Breast epithelium (tissue), 4 donors: ENCODE data around the gene CRYBA2. TPM values are rescaled to one million over a fixed set of nuclear protein-coding genes. Genes with fewer than 3 reads are reported as not detected.

ENCODE experiments used
- DNase-seq, 2 donors: peaks; one replicate each; pipeline ENCODE4 v3.0.0-alpha.2; 2019; ENCODE audit warnings: low spot score in 2 of 2
- H3K27ac ChIP-seq, 2 donors: fragments of 200-600 bp; sonication (generic) in 1 of 2; one replicate each; pipeline ENCODE4 v1.5.1; 2016 to 2019; ENCODE audit warnings: mild to moderate bottlenecking in 1 of 2
- H3K27me3 ChIP-seq, 2 donors: fragments of 200-600 bp; sonication (generic) in 1 of 2; one replicate each; pipeline versions ENCODE4 v1.5.1 to v1.6.0; 2017 to 2019; ENCODE audit warnings: control low read depth in 1 of 2, mild to moderate bottlenecking in 1 of 2
- H3K36me3 ChIP-seq: fragments of 200-600 bp; one replicate; pipeline ENCODE4 v1.5.1; 2019
- H3K4me1 ChIP-seq, 2 donors: fragments of 200-600 bp; sonication (generic); one replicate each; pipeline ENCODE4 v1.5.1; 2016 to 2019; ENCODE audit warnings: control low read depth in 1 of 2
- H3K4me3 ChIP-seq, 3 donors: fragments of 200-600 bp; sonication (generic); 1 replicate in 2 of 3; 2 replicates in 1 of 3; pipeline ENCODE4 v1.5.1; 2016 to 2019; ENCODE audit warnings: mild to moderate bottlenecking in 3 of 3, moderate library complexity in 2 of 3
- H3K9me3 ChIP-seq, 2 donors: fragments of 200-600 bp; sonication (generic) in 1 of 2; one replicate each; pipeline ENCODE4 v1.5.1; 2016 to 2019; ENCODE audit warnings: control low read depth in 1 of 2
- CTCF ChIP-seq, 3 donors: fragments of 450-650 bp; IDR thresholded peaks; one replicate each; pipeline ENCODE4 v1.5.1; 2016 to 2017; ENCODE audit warnings: antibody characterized with exemption in 3 of 3, mild to moderate bottlenecking in 3 of 3, moderate library complexity in 3 of 3
- POLR2A ChIP-seq: fragments of 450-650 bp; IDR thresholded peaks from one replicate; pipeline ENCODE4 v1.6.1; 2016; ENCODE audit warnings: antibody characterized with exemption, mild to moderate bottlenecking, moderate library complexity
- POLR2AphosphoS5 ChIP-seq, 3 donors: sonication (generic); formaldehyde crosslinking; IDR thresholded peaks; one replicate each; pipeline ENCODE4 v1.6.1; 2017; ENCODE audit warnings: antibody characterized with exemption in 3 of 3
- intact Hi-C: fragments of 100-400 bp; cut with DNase I; formaldehyde crosslinking; loops from one replicate; pipeline ENCODE4 v1.15.1; 2023; ENCODE audit warnings: low total_unique reads
- total RNA-seq, 3 donors: library from RNA; depleted of rRNA; stranded (reverse); fragments of >200 nt; gene quantifications; one replicate each; pipeline ENCODE4 v1.1.0, GENCODE V29; 2016

CRYBA2 gene
- total RNA-seq, 3 donors from 2014 or later = not detected

GRCh38 chr2:218983263-218983933, 9.8 kb downstream of the CRYBA2 start:
- no peak for DNase-seq
- Histone ChIP-seq H3K9me3 (no peaks in the 10 kb centered on the region), H3K4me3 (no peak overlapping the region), H3K4me1 (peaks cover 10% of the 10 kb centered on the region in 2 donors), H3K36me3 (no peaks in the 10 kb centered on the region), H3K27me3 (peaks cover 8 to 97% of the 10 kb centered on the region in 2 donors), H3K27ac (no peak overlapping the region)
- TF ChIP-seq POLR2AphosphoS5 (IDR thresholded peaks at IDR 0.05) = no peak
- no peak for TF ChIP-seq CTCF (IDR thresholded peaks at IDR 0.05)
- TF ChIP-seq POLR2A = no peak
- intact Hi-C loops = no loop called here

GRCh38 chr2:218982586-218983262, 10.5 kb downstream of the CRYBA2 start:
- peaks cover 10% of the 10 kb centered on the region in 2 donors for H3K4me1 ChIP-seq
- TF ChIP-seq CTCF (IDR thresholded peaks at IDR 0.05) = no peak
- TF ChIP-seq POLR2AphosphoS5 (IDR thresholded peaks at IDR 0.05) = no peak
- TF ChIP-seq POLR2A = no peak
- no peak overlapping the region for H3K27ac ChIP-seq
- peak overlapping the region in 2 of 3 donors; percentile 35 to 63 for H3K4me3 ChIP-seq
- intact Hi-C loops = no loop called here
- H3K9me3 ChIP-seq = no peaks in the 10 kb centered on the region
- peaks cover 8 to 99% of the 10 kb centered on the region in 2 donors for H3K27me3 ChIP-seq
- no peak for DNase-seq
- no peaks in the 10 kb centered on the region for H3K36me3 ChIP-seq

GRCh38 chr2:218981881-218982585, 11.2 kb downstream of the CRYBA2 start:
- no peak for TF ChIP-seq POLR2A
- no peak for TF ChIP-seq CTCF (IDR thresholded peaks at IDR 0.05)
- TF ChIP-seq POLR2AphosphoS5 (IDR thresholded peaks at IDR 0.05) = no peak
- Histone ChIP-seq H3K36me3 (no peaks in the 10 kb centered on the region), H3K27ac (no peak overlapping the region), H3K4me1 (peaks cover 10% of the 10 kb centered on the region in 2 donors), H3K9me3 (no peaks in the 10 kb centered on the region), H3K27me3 (peaks cover 8 to 97% of the 10 kb centered on the region in 2 donors), H3K4me3 (peak overlapping the region in 2 of 3 donors; percentile 35 to 63)
- intact Hi-C loops = no loop called here
- DNase-seq = no peak

GRCh38 chr2:218981390-218981880, 11.8 kb downstream of the CRYBA2 start:
- peaks cover 7 to 93% of the 10 kb centered on the region in 2 donors for H3K27me3 ChIP-seq
- TF ChIP-seq POLR2AphosphoS5 (IDR thresholded peaks at IDR 0.05) = no peak
- peaks cover 10% of the 10 kb centered on the region in 2 donors for H3K4me1 ChIP-seq
- peak overlapping the region in 2 of 3 donors; percentile 35 to 63 for H3K4me3 ChIP-seq
- no peaks in the 10 kb centered on the region for H3K36me3 ChIP-seq
- no peaks in the 10 kb centered on the region for H3K9me3 ChIP-seq
- no peak overlapping the region for H3K27ac ChIP-seq
- no peak for DNase-seq
- intact Hi-C loops = no loop called here

- Histone ChIP-seq H3K36me3 (no peaks in the 10 kb centered on the region), H3K27me3 (peaks cover 4 to 90% of the 10 kb centered on the region in 2 donors), H3K9me3 (no peaks in the 10 kb centered on the region), H3K27ac (no peak overlapping the region), H3K4me3 (peak overlapping the region in 2 of 3 donors; percentile 35 to 63), H3K4me1 (peaks cover 10% of the 10 kb centered on the region in 2 donors)
- intact Hi-C loops = no loop called here
- no peak for DNase-seq
- no peak for TF ChIP-seq POLR2A
- TF ChIP-seq CTCF (IDR thresholded peaks at IDR 0.05) = no peak
- TF ChIP-seq POLR2AphosphoS5 (IDR thresholded peaks at IDR 0.05) = no peak
Observed at GRCh38 chr2:218980735-218981389, 12.4 kb downstream of the CRYBA2 start.
